H9 (cell line): Measurements from ENCODE around the gene INPP5J. TPM values are rescaled to one million over a fixed set of nuclear protein-coding genes. Genes with fewer than 3 reads are reported as not detected.

Experiments
- DNase-seq: peaks from one replicate; pipeline ENCODE4 v3.0.0-alpha.2; 2017
- H2AFZ ChIP-seq: one replicate; pipeline ENCODE4 v1.6.1; 2013; ENCODE audit warnings: mild to moderate bottlenecking, low read length, control low read depth, moderate library complexity
- H2AK5ac ChIP-seq: 2 replicates; pipeline ENCODE4 v1.6.1; 2013; ENCODE audit warnings: low read length, control low read depth, mixed read lengths; ENCODE audit not compliant: insufficient read length
- H2BK120ac ChIP-seq: one replicate; pipeline ENCODE4 v1.6.1; 2013; ENCODE audit warnings: low read depth, mild to moderate bottlenecking, low read length, control low read depth, inconsistent platforms; ENCODE audit not compliant: poor library complexity, severe bottlenecking
- H2BK12ac ChIP-seq: 2 replicates; pipeline ENCODE4 v1.6.1; 2013; ENCODE audit warnings: low read length, control low read depth, mixed read lengths, low read depth; ENCODE audit not compliant: insufficient read length
- H2BK15ac ChIP-seq: 2 replicates; pipeline ENCODE4 v1.6.1; 2013; ENCODE audit warnings: low read depth, low read length, control low read depth
- H2BK20ac ChIP-seq: one replicate; pipeline ENCODE4 v1.6.1; 2013; ENCODE audit warnings: low read depth, mild to moderate bottlenecking, low read length, control low read depth, inconsistent platforms; ENCODE audit not compliant: poor library complexity, severe bottlenecking
- H2BK5ac ChIP-seq: 2 replicates; pipeline ENCODE4 v1.6.1; 2013; ENCODE audit warnings: low read length, control low read depth, mixed read lengths; ENCODE audit not compliant: insufficient read length
- H3K14ac ChIP-seq: 2 replicates; pipeline ENCODE4 v1.6.1; 2013; ENCODE audit warnings: low read length, control low read depth; ENCODE audit not compliant: insufficient read depth
- H3K18ac ChIP-seq: 2 replicates; pipeline ENCODE4 v1.6.1; 2013; ENCODE audit warnings: low read depth, mild to moderate bottlenecking, mixed read lengths, low read length, control low read depth; ENCODE audit not compliant: insufficient read length
- H3K23ac ChIP-seq: 2 replicates; pipeline ENCODE4 v1.6.1; 2013; ENCODE audit warnings: low read length, control low read depth, mixed read lengths, low read depth; ENCODE audit not compliant: insufficient read length
- H3K23me2 ChIP-seq: 2 replicates; pipeline ENCODE4 v1.6.1; 2013; ENCODE audit warnings: low read depth, mild to moderate bottlenecking, mixed read lengths, low read length, control low read depth; ENCODE audit not compliant: insufficient read length, poor library complexity, severe bottlenecking
- H3K27ac ChIP-seq: 2 replicates; pipeline ENCODE4 v1.5.1; 2013; ENCODE audit warnings: low read length, control low read depth, mixed read lengths, low read depth; ENCODE audit not compliant: insufficient read length
- H3K27me3 ChIP-seq: 2 replicates; pipeline ENCODE4 v1.6.1; 2013; ENCODE audit warnings: low read length, control low read depth, inconsistent platforms; ENCODE audit not compliant: insufficient read depth
- H3K4ac ChIP-seq: 2 replicates; pipeline ENCODE4 v1.6.1; 2013; ENCODE audit warnings: low read depth, mild to moderate bottlenecking, control low read depth, inconsistent platforms, low read length, moderate library complexity
- H3K4me1 ChIP-seq: 2 replicates; pipeline ENCODE4 v1.6.1; 2013; ENCODE audit warnings: low read length, control low read depth, inconsistent platforms; ENCODE audit not compliant: insufficient read depth
- H3K4me2 ChIP-seq: 2 replicates; pipeline ENCODE4 v1.6.1; 2013; ENCODE audit warnings: low read length, control low read depth, mixed read lengths; ENCODE audit not compliant: insufficient read length, insufficient read depth
- H3K56ac ChIP-seq: 2 replicates; pipeline ENCODE4 v1.6.1; 2013; ENCODE audit warnings: low read depth, mild to moderate bottlenecking, mixed read lengths, low read length, control low read depth; ENCODE audit not compliant: insufficient read length
- H3K79me1 ChIP-seq: 2 replicates; pipeline ENCODE4 v1.6.1; 2013; ENCODE audit warnings: low read depth, mild to moderate bottlenecking, moderate library complexity, low read length, control low read depth, inconsistent platforms; ENCODE audit not compliant: insufficient read depth, poor library complexity, severe bottlenecking
- H3K79me2 ChIP-seq: 2 replicates; pipeline ENCODE4 v1.6.1; 2013; ENCODE audit warnings: low read length, control low read depth, inconsistent platforms; ENCODE audit not compliant: insufficient read depth
- H3K9ac ChIP-seq: 2 replicates; pipeline ENCODE4 v1.6.1; 2013; ENCODE audit warnings: low read length, control low read depth, mixed read lengths; ENCODE audit not compliant: insufficient read length; ENCODE audit errors: extremely low read depth
- H3K9me3 ChIP-seq: one replicate; pipeline ENCODE4 v1.6.1; 2013; ENCODE audit warnings: low read depth, low read length, inconsistent platforms; ENCODE audit not compliant: control insufficient read depth
- H3T11ph ChIP-seq: one replicate; pipeline ENCODE4 v1.6.1; 2013; ENCODE audit warnings: mild to moderate bottlenecking, low read length, control low read depth, inconsistent platforms
- H4K20me1 ChIP-seq: one replicate; pipeline ENCODE4 v1.6.1; 2013; ENCODE audit not compliant: control insufficient read depth, insufficient read length, insufficient read depth
- H4K5ac ChIP-seq: 2 replicates; pipeline ENCODE4 v1.6.1; 2013; ENCODE audit warnings: low read depth, mild to moderate bottlenecking, mixed read lengths, low read length, control low read depth; ENCODE audit not compliant: insufficient read length
- H4K8ac ChIP-seq: replicated peaks from 2 replicates; pipeline ENCODE4 v1.6.1; 2013; ENCODE audit warnings: low read length, control low read depth, mixed read lengths, low read depth; ENCODE audit not compliant: insufficient read length
- H4K91ac ChIP-seq: 2 replicates; pipeline ENCODE4 v1.6.1; 2013; ENCODE audit warnings: low read depth, mild to moderate bottlenecking, moderate library complexity, mixed read lengths, low read length, control low read depth; ENCODE audit not compliant: insufficient read length
- H3K27ac Mint-ChIP-seq, 3 experiments: 2 replicates in 2 of 3; 3 replicates in 1 of 3; pipeline ENCODE4 v1.8.0; 2020 to 2021; ENCODE audit warnings: mixed read lengths in 3 of 3, mild to moderate bottlenecking in 1 of 3, moderate library complexity in 1 of 3
- H3K27me3 Mint-ChIP-seq: 2 replicates; pipeline ENCODE4 v1.8.0; 2021; ENCODE audit warnings: low read depth, mild to moderate bottlenecking, moderate library complexity, mixed read lengths
- H3K36me3 Mint-ChIP-seq, 3 experiments: 2 replicates in 2 of 3; 3 replicates in 1 of 3; pipeline ENCODE4 v1.8.0; 2020 to 2021; ENCODE audit warnings: low read depth in 3 of 3, mixed read lengths in 3 of 3; ENCODE audit not compliant: insufficient read depth in 1 of 3
- H3K4me1 Mint-ChIP-seq, 2 experiments: 2 replicates each; pipeline ENCODE4 v1.8.0; 2020; ENCODE audit warnings: mixed read lengths in 2 of 2
- H3K4me3 Mint-ChIP-seq, 2 experiments: 2 replicates in 1 of 2; 3 replicates in 1 of 2; pipeline ENCODE4 v1.8.0; 2020 to 2021; ENCODE audit warnings: mild to moderate bottlenecking in 2 of 2, mixed read lengths in 2 of 2, moderate library complexity in 1 of 2
- H3K9me3 Mint-ChIP-seq, 2 experiments: 2 replicates in 1 of 2; 3 replicates in 1 of 2; pipeline ENCODE4 v1.8.0; 2020; ENCODE audit warnings: mild to moderate bottlenecking in 2 of 2, mixed read lengths in 2 of 2, moderate library complexity in 1 of 2
- WGBS: extraction: QIAGEN DNeasy Blood & Tissue Kit; methylation state at CpG from one replicate; pipeline ENCODE4 v1.1.7; 2013; ENCODE audit warnings: missing lambda C conversion rate, low lambda C conversion rate, mixed read lengths; ENCODE audit not compliant: insufficient read length; ENCODE audit errors: extremely low coverage; 5-methylcytosine and 5-hydroxymethylcytosine counted together
- total RNA-seq: library from RNA; stranded (reverse); gene quantifications from 2 replicates; pipeline ENCODE4 v1.2.1, GENCODE V29; 2021
- TF ChIP-seq, protein P1 (sequence below): fragments of 200-600 bp; sonication (generic); conservative IDR thresholded peaks from 3 replicates; pipeline ENCODE4 v1.8.0; 2021; ENCODE audit warnings: antibody characterized with exemption, mild to moderate bottlenecking

The INPP5J gene
- total RNA-seq, 1 experiment from 2014 or later = 4.9 TPM

DNA sequence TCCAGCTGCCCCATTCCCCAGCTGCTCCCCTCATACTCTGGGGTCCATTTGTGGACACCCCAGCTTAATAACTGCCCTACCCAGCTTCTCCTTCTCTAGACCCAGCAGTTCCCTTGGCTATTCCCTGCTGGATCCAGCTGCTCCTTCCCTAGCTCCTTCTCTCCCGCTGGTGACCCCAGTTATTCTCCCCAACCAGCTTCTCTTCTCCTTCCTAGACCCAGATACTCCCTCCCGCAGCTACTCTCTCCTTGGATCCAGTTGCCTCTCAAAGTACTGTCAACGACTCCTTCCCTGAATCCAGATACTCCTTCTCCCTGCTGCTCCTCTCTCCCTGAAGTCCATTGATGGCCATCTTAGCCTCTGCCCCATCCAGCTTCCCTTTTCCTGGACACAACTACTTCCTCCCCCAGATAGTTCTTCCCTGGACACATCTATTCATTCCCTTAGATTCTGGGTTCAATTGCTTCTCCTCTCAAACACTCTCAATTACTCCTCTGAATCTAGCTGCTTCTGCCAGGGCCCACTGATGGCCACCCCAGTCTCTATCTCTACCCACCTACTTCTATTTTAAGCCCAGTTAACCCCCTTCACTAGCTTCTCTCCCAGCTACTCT lies 27.0 kb upstream of the INPP5J start:
- WGBS = no CpG with 5 or more reads among the region's 3 CpGs
- Histone ChIP-seq H3K56ac (no peak overlapping the region), H2BK15ac (no peak overlapping the region), H3K79me1 (no peaks in the 10 kb centered on the region), H3K9me3 (no peaks in the 10 kb centered on the region), H4K5ac (no peak overlapping the region), H2AFZ (no peak overlapping the region), H3K27ac (no peak overlapping the region), H3K9ac (no peak overlapping the region), H3K23ac (no peak overlapping the region), H4K91ac (no peak overlapping the region), H3K27me3 (no peaks in the 10 kb centered on the region), H4K8ac (no peak overlapping the region), H3K23me2 (peaks cover 6% of the 10 kb centered on the region), H4K20me1 (no peaks in the 10 kb centered on the region), H3T11ph (no peak overlapping the region), H2BK12ac (no peak overlapping the region), H3K4me1 (0 out of 2 replicates have a peak, but pooled peaks cover 3% of the 10 kb centered on the region), H3K4ac (no peak overlapping the region), H2AK5ac (no peak overlapping the region), H2BK20ac (no peak overlapping the region), H3K4me2 (no peak overlapping the region), H2BK120ac (no peak overlapping the region), H3K18ac (no peak overlapping the region), H3K14ac (no peak overlapping the region), H2BK5ac (no peak overlapping the region), H3K79me2 (no peaks in the 10 kb centered on the region)
- H3K27ac Mint-ChIP-seq = no peak overlapping the region
- no peak for DNase-seq
- peaks cover 3 to 10% (median 3%) of the 10 kb centered on the region in 3 experiments; a peak in 3 of 7 replicates for H3K36me3 Mint-ChIP-seq
- TF ChIP-seq, protein P1, sequence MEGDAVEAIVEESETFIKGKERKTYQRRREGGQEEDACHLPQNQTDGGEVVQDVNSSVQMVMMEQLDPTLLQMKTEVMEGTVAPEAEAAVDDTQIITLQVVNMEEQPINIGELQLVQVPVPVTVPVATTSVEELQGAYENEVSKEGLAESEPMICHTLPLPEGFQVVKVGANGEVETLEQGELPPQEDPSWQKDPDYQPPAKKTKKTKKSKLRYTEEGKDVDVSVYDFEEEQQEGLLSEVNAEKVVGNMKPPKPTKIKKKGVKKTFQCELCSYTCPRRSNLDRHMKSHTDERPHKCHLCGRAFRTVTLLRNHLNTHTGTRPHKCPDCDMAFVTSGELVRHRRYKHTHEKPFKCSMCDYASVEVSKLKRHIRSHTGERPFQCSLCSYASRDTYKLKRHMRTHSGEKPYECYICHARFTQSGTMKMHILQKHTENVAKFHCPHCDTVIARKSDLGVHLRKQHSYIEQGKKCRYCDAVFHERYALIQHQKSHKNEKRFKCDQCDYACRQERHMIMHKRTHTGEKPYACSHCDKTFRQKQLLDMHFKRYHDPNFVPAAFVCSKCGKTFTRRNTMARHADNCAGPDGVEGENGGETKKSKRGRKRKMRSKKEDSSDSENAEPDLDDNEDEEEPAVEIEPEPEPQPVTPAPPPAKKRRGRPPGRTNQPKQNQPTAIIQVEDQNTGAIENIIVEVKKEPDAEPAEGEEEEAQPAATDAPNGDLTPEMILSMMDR = no peak
- no peaks in the 10 kb centered on the region for H3K27me3 Mint-ChIP-seq
- H3K4me1 Mint-ChIP-seq = peaks cover 4 to 27% of the 10 kb centered on the region in 2 experiments
- no peak overlapping the region for H3K4me3 Mint-ChIP-seq
- no peaks in the 10 kb centered on the region; a peak in 1 of 5 replicates for H3K9me3 Mint-ChIP-seq
